IPS DF 19.7 (cell line): ENCODE data around the gene QKI.
"Not testable (repeated sequence)": the region's sequence is repeated elsewhere in the genome, so short reads cannot be mapped to it uniquely, and the experiment has no call there.

Source experiments
- DNase-seq: peaks from one replicate; pipeline ENCODE4 v3.0.0-alpha.2; 2013; ENCODE audit warnings: low read depth, low spot score

Gene QKI

DNA sequence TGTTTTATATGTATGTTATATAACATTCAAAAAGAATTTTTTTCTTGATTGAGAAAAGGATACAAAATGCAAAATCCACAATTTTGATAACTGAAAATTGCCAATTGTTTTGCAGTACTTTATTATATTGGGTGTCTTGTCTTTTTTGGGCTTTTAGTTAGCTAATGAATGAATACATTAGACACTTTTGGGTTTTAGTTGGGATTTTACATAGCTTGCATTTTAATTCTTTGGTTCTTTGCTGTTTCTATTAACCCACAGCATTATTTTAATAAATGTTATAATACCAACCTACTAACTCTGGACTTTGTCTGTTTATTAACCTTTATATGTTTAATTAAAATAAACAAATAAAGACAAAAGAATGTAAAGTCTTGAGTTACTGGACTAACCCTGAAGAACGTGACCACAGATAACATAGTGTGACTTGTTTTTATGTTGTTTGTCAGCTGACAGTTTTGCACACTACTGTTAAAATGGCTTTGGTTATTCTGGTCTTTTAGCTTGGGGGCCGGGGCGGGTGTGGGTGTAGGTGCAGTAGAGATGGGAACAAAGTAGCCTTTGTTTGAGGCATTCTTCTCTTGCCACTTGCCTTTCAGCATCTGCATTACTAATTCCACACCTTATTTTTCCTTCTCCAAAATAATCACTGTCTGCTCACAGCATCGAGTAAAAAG, 159.1 kb downstream of the QKI start:
- no peak for DNase-seq

DNA sequence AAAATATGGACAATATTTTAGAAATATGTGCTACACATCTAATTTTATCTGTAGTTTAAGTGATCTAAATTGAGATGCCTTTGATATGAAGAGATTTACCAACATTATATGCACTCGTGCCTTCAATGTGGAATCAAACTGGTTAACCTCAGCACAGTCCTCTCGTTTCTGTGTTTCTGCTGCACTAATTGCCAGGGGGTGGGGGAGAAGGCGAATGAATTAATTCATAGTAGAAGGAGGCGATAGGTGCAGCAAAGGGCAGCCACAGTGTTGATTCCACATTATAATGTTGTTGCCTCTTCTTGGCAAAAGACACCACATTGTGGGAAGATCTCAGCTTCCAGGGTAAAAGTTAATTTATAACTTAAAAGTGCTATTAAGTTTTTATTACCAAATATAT, 161.6 kb downstream of the QKI start:
- no peak for DNase-seq

DNA sequence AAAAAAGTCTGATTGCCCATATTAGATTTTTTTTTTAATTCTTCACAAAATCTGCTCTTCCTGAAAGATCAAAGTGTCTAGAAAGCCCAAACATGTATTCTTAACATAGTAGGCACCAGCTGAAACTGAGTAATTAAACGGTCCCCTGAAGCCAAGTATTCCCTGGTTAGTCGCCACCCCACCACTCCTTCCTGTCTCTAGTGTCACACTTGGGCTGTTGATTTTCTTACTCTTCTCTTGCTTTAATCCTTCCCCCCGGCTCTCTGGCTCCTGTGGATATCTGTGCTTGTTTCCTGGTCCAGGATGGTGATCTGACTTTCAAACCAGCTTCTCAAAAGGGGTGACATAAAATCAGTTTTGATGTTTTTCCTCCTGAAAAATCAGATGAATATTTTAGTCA, 162.9 kb downstream of the QKI start:
- DNase-seq: no peak

DNA sequence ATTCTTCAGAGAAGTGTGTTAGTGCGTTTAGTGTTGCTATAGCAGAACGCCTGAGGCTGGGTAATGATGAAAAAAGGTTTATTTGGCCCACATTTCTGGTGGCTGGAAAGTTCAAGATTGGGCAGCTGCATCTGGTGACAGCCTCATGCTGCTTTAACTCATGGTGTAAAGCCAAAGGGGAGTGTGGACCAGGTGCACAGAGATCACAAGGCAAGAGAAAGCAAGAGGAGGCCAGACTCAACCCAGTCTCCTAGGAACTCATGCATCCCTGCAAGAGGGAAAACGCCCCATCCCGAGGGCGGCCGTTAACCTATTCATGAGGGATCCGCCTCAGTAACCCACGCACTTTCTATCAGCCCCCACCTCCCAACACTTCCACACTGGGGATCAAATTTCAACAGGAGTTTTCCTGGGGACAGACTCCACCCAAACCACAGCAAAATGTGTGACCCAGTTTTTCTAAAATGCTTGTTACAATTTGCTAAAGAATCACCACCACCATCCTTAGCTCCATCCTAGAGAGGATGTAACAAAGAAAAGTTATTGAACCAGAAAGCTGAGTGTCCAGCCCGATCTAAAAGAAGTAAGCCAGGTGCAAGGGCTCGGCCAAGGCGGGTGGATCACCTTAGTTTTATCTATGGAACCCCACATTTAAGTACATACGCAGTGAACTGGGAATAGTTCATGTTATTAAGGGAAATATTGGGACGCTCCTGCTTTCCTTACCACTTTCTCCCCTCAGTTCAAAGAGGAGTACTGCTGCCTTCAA, 164.8 kb downstream of the QKI start:
- no peak for DNase-seq

DNA sequence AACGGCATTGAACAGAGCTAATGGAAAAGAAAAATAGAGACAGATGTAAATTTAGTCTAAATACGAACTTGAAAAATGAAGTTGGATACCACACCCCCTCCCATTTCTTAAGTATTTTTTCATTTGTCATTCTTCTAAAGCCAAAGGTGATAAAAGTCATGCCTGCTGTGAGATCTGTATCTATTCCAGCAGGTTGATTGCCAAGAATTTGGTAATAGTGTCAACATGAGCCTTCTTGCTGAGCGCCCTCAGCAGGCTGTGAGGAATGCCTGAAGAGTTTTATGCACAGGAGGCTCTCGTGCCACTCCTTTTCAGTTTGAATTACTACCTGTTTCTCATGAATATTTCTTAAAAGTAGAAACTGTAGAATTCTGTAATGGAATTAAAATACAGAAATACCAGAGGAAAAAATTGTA, 165.4 kb downstream of the QKI start:
- no peak for DNase-seq

DNA sequence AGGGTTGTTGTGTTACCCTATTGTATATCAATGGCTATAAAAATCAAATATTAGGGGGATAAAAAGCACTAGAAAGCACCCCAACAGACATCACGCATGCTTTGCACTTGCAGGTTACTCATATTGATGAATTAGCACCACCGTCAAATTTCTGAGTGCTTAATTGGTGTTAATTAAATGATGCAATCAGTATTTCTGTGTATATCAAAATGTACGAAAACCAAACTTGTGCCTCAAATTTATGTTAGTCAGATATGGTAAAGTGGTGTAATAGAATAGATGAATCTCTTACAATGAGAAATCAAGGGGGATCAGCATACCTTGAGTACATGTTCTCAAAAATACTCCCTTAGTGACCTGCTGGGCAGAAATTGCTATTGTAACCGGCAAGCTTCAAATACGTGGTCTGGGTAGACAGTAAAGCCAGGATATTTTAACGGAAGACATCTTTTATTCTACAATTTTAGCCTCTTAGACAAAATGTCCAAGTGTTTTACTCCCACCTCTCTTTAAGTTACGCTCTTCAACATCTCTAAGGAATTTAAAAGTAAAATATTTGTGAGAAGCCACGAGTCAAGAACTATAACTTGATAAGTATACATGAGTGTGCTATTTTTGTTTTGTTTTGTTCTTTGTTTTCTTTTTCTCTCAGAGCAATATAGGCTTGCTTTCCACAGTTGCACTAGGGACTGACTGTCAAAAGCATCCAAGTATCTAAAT, 166.0 kb downstream of the QKI start:
- DNase-seq: no peak

DNA sequence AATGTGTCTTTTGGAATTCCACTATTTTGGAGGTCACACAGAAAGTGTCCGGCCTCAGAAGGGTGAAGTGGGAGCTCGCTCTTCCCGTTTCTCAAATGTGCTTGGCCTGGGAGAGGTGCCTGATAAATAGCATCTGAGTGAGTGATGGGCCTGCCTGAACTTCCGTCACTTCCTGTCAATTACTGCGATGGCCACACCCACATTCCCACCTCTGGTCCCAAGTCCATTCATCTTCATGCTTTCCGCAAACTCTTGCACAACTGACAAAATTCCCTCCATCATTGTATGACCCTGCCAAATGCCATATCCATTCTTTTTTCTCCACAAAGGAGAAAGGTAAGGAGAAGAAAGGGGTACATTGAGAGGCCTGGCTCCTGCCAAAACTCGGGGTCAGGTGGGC, 169.0 kb downstream of the QKI start:
- no peak for DNase-seq

DNA sequence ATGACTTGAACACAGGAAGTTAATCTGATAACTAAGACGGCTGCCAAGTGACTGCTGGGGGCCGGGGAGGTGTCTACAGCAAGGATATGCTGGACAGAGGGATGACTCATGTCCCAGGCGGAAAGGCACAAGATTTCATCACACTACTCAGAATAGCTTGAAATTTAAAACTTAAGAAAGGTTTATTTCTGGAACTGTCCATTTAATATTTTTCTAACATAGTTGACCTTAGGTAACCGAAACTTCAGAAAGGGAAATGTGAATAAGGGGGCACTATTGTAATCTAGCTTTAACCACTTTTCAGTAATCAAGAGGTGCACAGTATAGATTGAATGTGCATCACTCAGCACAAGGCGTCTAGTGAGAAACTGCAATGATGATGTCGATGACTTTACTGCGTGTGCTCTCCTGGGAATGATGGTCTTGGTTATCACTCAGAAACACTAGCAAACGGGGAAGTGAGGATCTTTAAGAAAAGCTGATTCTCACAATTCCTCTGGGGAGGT, 171.5 kb downstream of the QKI start:
- no peak for DNase-seq

DNA sequence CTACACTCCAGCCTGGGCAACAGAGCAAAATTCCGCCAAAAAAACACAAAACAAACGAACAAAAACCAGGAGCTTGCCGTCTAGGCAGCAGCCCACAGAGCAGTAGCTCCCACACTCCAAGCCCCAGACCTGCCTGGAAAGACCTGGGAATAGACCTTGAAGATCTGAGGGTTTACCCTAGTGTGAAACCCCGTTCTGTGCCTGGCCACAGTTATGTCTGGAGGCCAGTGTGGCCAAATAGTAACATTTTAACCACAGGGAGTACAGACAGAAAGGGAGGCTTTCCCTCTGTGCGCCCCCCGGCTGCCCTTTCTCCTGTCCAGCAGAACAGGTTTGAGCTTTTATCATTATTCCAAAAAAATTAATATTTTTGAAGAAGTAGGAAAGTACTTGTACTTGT, 172.4 kb downstream of the QKI start:
- DNase-seq: no peak

DNA sequence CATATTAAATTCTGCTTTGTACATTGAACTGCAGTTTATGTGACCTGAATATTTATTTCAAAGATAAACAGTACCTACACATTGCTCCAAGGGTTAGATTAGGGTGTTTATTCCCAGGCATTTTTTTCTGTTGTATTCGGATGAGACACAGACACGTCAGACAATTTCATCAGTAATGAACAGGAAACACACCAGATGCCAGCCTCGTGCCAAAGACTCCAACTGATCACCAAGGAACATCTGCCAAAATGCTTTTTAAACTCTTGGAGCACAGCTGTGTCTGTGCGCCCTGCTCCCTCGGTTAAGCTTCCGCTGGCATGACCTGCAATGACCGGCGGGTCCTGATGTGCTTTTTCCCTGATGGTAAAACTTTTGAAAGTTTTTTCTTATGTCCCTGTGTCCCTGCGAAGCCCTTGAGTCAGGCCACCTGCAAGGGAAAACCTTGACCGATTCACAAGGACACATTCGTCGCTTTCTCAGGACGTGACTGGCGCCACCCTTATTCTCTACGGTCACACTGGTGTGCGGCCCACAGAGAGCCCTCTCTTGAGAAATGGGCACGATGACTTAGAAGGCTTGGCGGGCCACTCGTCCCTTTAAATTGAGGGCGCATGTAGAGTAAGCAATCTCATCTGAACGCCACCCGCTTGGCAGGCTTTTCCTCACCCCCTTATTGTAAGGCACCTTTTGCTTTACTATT, 173.9 kb downstream of the QKI start:
- DNase-seq: no peak

DNA sequence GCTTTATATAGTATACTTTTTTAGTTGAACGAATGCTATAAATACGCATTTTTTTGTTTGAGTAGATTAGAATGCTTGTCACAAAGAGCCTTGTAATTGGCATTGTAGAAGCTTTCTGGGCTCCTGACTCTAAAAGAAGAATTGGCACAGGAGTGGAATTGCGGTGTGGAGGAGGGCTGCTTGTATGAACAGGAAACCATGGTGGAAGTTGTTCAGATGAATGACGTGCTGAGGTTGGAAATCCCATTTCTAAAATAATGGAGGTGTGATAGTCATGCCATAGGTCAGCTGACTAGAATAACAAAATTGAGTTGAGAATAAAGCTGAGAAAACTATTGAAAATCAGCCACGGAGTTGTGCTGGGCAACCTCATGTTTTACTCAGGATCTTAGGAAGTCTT, 174.9 kb downstream of the QKI start:
- DNase-seq: no peak

DNA sequence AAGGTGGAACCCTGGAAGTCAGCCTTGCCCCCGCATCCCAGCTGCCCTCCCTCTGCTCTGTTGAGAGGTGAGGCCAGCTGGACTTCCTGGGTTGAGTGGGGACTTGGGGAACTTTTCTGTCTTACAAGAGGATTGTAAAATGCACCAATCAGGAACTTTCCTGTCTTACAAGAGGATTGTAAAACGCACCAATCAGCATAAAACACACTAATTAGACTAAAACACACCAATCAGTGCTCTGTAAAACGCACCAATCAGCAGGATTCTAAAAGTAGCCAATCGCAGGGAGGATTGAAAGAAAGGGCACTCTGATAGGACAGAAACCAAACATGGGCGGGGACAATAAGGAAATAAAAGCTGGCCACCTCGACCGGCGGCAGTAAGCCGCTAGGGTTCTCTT, 175.6 kb downstream of the QKI start:
- DNase-seq: not testable (repeated sequence)

DNA sequence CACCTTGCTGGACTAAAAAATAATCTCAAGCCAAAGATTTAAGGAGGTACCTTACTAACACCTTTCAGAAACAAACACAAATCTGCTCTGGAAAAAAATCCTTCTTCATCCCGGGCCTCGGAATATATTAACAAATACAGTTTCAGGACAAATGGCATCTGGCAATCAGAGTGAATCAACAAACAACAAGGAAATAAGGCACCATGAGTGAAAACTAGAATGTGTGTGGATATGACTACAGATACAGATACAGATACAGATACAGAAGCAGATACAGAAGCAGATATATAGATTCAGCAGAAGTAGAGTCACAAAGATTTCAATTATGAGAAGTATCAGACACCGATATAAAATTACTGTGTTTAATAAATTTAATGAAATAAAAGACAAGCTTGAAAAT, 178.4 kb downstream of the QKI start:
- no peak for DNase-seq

DNA sequence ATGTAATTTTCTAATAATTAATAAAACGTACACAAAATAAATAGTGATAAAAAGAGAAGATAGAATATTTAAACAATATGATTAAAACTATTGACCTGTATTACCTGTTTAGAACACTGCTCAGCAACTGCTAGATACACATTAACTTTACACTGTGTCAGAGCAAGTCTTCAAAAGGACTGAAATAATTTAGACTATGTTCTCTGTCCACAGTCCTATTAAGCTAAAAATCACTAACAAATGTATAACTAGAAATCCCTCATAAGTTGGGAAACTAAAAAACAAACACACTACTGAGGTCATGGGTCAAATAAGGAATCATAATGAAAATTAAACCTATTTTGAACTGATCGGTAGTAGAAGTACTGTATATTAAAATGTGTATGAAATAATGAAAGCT, 181.7 kb downstream of the QKI start:
- DNase-seq: no peak

DNA sequence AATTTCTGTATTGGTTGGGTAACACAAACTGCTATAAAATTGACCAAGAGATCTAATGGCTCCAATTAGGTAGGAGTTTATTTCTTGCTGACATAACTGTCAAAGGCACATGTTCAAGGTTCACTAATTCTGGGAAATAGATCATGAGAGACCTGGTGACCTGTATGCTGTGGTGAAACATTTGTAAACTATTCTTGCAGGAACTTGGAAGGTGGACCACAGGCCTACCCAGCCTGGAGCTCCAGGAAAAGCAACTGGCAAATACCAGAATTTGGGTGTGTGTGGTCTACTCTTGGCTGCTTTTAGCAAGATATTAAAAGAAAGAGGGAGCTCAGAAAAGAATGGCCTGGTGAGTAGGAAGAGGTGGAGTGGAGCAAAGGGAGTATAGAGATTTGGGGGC, 184.6 kb downstream of the QKI start:
- DNase-seq: no peak

DNA sequence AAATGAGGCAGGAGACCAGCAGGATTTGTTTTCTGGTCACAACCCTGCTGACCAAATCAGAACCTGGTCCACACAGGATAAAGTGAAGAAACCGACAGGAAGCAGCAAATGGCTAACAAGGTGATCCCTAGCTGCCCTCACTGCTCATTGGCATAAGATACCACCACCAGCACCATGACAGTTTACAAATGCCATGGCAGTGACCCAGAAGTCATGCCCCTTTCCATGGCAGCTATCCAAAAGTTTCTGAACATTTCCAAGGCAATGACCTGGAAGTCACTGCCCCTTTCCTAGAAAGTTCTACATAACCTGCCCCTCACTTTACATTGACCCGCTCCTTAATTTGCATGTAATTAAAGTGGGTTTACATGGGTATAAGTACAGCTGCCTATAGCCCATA, 185.2 kb downstream of the QKI start:
- no peak for DNase-seq

DNA sequence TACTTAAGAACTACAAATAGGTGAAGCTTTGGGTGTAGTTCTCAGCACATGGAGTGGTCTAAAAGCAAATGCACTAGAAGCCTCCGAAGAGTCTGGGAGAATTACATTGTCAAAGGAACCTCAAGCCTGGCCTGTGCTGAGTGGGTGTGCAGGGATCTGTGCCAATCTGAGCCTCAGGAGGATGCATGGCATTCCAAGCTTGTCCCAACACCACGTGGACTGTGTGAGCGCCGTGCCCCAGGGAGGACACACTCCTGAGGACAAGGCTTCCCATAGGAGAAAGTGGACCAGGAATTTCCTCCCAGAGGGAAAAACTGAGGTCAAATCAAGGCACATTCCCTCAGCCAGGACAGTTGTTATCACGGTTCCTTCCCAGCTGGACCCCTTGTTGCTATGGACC, 185.8 kb downstream of the QKI start:
- DNase-seq: no peak

DNA sequence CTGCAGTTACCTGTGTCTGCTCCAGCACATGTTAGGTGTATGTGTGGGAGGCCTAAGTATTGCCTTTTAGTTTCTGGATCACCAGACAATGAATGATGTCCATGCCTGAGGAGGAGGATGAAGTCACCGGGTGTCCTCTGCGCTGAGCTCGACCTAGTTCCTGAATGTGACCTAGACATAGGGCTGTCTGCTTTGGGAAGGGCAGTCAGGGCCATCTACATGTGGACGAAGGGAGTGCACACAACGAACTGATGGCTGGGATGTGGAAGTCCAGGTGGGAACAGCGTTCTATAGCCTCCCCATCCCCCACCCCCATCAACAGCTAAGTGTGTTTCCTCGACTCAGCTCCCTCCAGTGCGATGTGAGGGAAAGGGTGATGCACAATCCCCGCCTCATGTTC, 186.3 kb downstream of the QKI start:
- DNase-seq: no peak

DNA sequence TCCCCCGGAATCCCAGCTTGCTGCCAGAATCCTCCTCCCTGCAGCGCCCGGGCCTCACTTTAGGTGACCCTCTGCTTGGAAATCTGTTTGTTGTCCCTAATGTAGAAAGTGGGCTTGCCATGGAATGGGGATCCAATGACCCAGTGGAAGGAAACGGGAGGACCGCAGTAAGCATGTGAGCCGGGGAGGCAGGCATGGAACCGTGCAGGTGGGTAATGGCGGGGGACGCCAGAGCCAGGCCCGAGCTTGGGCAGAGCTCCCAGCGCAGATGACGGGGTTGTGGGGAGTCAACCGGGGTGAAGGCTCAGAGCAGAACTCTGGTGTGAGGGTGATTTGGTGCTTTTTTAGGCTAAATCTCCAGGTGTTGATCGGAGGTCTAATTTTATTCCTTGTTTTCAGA, 188.3 kb downstream of the QKI start:
- no peak for DNase-seq

DNA sequence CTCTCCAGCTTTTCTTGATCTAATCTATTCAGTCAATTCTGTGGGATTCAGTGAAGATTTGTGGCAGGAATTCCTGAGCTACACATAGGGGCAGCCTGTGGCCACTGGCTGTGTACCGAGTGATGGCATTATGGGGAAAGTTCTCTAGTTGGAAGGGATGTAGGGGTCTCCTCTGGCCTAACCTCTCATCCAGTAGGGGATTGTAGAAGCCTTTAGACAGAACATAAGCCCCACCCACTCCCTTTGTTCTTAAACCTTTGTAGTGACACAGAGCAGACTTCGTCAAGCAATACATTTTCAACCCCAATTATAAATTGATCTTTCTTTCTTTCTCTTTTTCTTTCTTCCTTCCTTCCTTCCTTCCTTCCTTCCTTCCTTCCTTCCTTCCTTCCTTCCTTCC, 188.9 kb downstream of the QKI start:
- no peak for DNase-seq

DNA sequence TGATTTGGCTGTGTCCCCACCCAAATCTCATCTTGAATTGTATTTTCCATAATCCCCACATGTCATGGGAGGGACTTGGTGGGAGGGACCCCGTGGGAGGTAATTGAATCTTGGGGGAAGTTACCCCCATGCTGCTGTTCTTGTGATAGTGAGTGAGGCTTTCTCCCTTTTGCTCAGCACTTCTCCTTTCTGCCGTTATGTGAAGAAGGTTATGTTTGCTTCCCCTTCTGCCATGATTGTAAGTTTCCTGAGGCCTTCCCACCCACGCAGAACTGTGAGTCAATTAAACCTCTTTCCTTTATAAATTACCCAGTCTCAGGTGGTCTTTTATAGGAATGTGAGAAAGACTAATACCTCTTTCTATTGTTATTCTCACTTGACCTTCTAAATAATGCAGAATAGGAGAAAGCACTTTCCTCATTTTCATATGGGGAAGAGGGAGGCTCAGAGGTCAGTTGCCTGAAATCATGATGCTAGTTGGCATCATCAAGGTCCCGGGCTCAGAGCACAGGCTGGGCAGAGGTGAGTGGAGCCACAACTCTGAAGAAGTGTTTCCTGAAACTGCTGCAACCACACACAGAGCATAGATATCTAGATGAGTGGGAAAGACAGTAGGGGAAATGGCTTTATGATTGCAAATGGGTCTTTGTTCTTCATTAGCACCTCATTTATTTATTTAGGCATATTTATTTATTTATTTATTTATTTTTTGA, 191.0 kb downstream of the QKI start:
- no peak for DNase-seq
